ENCODE results near the gene SMIM9.
A peak's percentile ranks its signal among the peaks of the same experiment; 100 is the strongest.

The SMIM9 gene

DNA sequence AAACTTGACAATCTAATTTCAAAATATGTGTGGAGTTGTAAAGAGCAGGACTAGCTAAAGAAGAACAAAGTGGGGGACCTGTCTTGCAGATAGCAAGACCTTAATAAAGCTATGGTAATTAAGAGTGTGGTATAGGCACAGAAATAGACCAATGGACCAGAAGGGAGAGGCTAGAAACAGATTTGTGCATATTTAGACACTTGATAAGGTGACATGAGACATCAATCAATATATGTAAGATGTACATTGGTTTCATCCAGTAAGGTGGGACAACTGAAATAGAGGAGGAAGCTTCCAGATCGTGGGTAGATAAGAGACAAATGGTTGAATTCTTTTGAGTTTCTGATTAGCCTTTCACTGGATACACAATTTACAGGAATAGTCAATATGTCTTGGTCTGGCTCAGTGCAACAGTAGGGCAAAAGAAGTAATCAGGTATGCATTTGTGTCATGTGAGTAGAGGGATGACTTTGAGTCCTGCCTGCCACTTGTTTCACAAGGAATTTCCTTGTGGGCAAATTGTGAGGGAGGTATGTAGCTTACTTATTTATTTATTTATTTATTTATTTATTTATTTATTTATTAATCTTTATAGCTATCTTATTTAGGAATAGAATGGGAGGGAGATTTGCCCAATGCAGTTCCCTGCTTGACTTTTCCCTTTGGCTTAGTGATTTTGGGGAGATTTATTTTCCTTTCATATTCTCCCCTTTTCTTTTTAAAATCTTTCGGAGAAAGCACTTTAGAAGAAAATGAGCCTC lies 21.9 kb downstream of the SMIM9 start:
- H3K27me3 ChIP-seq (ENCODE audit: control insufficient read depth in 1 of 2, insufficient read depth in 2 of 2, low read length in 2 of 2): no peaks in the 10 kb centered on the region
- H3K27ac ChIP-seq (ENCODE audit: low read depth, low read length): no peak overlapping the region
- no peaks in the 10 kb centered on the region for H3K4me1 ChIP-seq (ENCODE audit: insufficient read depth, low read length)
- no peaks in the 10 kb centered on the region for H3K36me3 ChIP-seq (ENCODE audit: insufficient read depth, low read length)
- no peak overlapping the region for H3K4me3 ChIP-seq (ENCODE audit: low read depth in 1 of 2, low read length in 2 of 2)
- no peaks in the 10 kb centered on the region for H3K9me3 ChIP-seq (ENCODE audit: low read length)
- H3K9ac ChIP-seq (ENCODE audit: low read length): no peak overlapping the region

GRCh38 chrX:154809939-154810665 lies 24.4 kb downstream of the SMIM9 start:
- no peaks in the 10 kb centered on the region for H3K27me3 ChIP-seq (ENCODE audit: control insufficient read depth in 1 of 2, insufficient read depth in 2 of 2, low read length in 2 of 2)
- no peak overlapping the region for H3K4me3 ChIP-seq (ENCODE audit: low read depth in 1 of 2, low read length in 2 of 2)
- H3K36me3 ChIP-seq (ENCODE audit: insufficient read depth, low read length): no peaks in the 10 kb centered on the region
- H3K9me3 ChIP-seq (ENCODE audit: low read length): no peaks in the 10 kb centered on the region
- no peak overlapping the region for H3K9ac ChIP-seq (ENCODE audit: low read length)
- H3K27ac ChIP-seq (ENCODE audit: low read depth, low read length): no peak overlapping the region
- no peaks in the 10 kb centered on the region for H3K4me1 ChIP-seq (ENCODE audit: insufficient read depth, low read length)

- no peak overlapping the region for H3K4me3 ChIP-seq (ENCODE audit: low read depth in 1 of 2, low read length in 2 of 2)
- H3K4me1 ChIP-seq (ENCODE audit: insufficient read depth, low read length): peaks cover 9% of the 10 kb centered on the region
- H3K36me3 ChIP-seq (ENCODE audit: insufficient read depth, low read length): no peaks in the 10 kb centered on the region
Observed at GRCh38 chrX:154806837-154807501, 27.5 kb downstream of the SMIM9 start.

DNA sequence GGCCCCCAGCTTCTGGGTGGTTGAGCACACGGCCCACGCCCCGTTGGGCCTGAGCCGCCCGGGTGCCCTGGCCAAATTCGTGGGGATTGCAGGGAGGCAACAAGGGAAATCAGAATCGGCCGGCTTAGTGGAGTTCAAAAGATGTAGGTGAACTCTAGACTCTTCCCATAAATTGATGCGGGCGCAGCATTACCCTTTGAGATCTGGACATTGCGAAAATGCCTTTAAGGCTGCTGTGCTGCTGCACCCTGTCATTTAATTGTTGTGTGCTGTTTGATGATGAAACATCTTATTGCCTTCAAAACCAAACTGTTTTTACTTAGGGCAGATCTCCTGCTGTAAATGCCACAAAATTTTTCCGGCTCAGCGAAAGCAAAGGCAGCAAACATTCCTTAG lies 28.8 kb downstream of the SMIM9 start:
- Histone ChIP-seq H3K27me3 (ENCODE audit: control insufficient read depth in 1 of 2, insufficient read depth in 2 of 2, low read length in 2 of 2) (no peaks in the 10 kb centered on the region), H3K9ac (ENCODE audit: low read length) (no peak overlapping the region), H3K36me3 (ENCODE audit: insufficient read depth, low read length) (no peaks in the 10 kb centered on the region), H3K9me3 (ENCODE audit: low read length) (no peaks in the 10 kb centered on the region), H3K4me3 (ENCODE audit: low read depth in 1 of 2, low read length in 2 of 2) (peak overlapping the region; percentile 66 to 85), H3K27ac (ENCODE audit: low read depth, low read length) (no peak overlapping the region), H3K4me1 (ENCODE audit: insufficient read depth, low read length) (peaks cover 9% of the 10 kb centered on the region)

More at GRCh38 chrX:154806837-154807501, 27.5 kb downstream of the SMIM9 start:
- H3K27me3 ChIP-seq (ENCODE audit: control insufficient read depth in 1 of 2, insufficient read depth in 2 of 2, low read length in 2 of 2): no peaks in the 10 kb centered on the region
- no peak overlapping the region for H3K9ac ChIP-seq (ENCODE audit: low read length)
- H3K27ac ChIP-seq (ENCODE audit: low read depth, low read length): no peak overlapping the region
- no peaks in the 10 kb centered on the region for H3K9me3 ChIP-seq (ENCODE audit: low read length)

GRCh38 chrX:154804957-154805695 lies 29.3 kb downstream of the SMIM9 start, which contains the start of gene MPP1:
TSS of gene MPP1 (minus strand) at chrX:154805485. CDS start at chrX:154805373, 112 bp downstream.
- H3K4me1 ChIP-seq (ENCODE audit: insufficient read depth, low read length): peaks cover 14% of the 10 kb centered on the region
- H3K9me3 ChIP-seq (ENCODE audit: low read length): no peaks in the 10 kb centered on the region
- no peak within 1 kb of the TSS for H3K9ac ChIP-seq (ENCODE audit: low read length)
- no peaks in the 10 kb centered on the region for H3K36me3 ChIP-seq (ENCODE audit: insufficient read depth, low read length)
- H3K27me3 ChIP-seq (ENCODE audit: control insufficient read depth in 1 of 2, insufficient read depth in 2 of 2, low read length in 2 of 2): no peaks in the 10 kb centered on the region
- peak within 1 kb of the TSS; percentile 66 to 85 for H3K4me3 ChIP-seq (ENCODE audit: low read depth in 1 of 2, low read length in 2 of 2)
- peak within 1 kb of the TSS; percentile 58 for H3K27ac ChIP-seq (ENCODE audit: low read depth, low read length)

DNA sequence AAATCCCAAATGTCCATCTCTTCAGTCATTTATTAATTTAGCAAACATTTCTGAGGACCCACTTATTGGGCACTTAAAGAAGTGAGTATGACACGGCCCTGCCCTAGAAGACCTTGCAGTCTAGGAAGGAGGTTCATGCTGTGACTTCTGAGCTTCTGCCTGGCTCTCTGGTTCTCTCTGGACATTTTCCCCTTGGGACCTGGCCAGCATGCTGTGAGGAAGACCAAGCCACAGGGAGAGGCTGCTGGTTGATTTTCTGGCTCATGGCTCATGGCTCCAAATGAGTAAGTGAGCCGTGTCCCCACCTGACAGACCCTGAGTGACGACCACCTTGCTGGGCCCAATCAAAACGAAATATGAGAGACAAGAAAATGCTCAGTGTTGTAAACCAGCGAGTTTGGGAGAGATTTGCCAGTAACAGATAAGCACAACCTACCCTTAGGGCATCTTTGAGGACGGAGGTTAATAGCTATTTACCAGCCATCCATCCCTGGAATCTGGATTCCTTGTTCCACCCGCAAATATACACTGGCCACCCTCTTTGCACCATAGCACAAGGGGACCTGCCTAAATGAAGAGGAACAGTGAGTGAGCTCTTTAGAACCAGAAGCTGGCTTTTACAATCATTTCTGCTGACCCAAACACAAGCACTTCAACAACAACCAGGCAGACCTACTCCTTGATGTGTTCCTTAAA lies 30.1 kb downstream of the SMIM9 start:
- Histone ChIP-seq H3K9me3 (ENCODE audit: low read length) (no peaks in the 10 kb centered on the region), H3K9ac (ENCODE audit: low read length) (no peak overlapping the region), H3K4me1 (ENCODE audit: insufficient read depth, low read length) (peaks cover 21% of the 10 kb centered on the region), H3K4me3 (ENCODE audit: low read depth in 1 of 2, low read length in 2 of 2) (peak overlapping the region; percentile 66 to 85), H3K27ac (ENCODE audit: low read depth, low read length) (peak overlapping the region; percentile 58), H3K27me3 (ENCODE audit: control insufficient read depth in 1 of 2, insufficient read depth in 2 of 2, low read length in 2 of 2) (no peaks in the 10 kb centered on the region), H3K36me3 (ENCODE audit: insufficient read depth, low read length) (no peaks in the 10 kb centered on the region)

- Histone ChIP-seq H3K4me1 (ENCODE audit: insufficient read depth, low read length) (peaks cover 25% of the 10 kb centered on the region), H3K9ac (ENCODE audit: low read length) (no peak overlapping the region), H3K4me3 (ENCODE audit: low read depth in 1 of 2, low read length in 2 of 2) (no peak overlapping the region), H3K27ac (ENCODE audit: low read depth, low read length) (no peak overlapping the region), H3K9me3 (ENCODE audit: low read length) (no peaks in the 10 kb centered on the region), H3K36me3 (ENCODE audit: insufficient read depth, low read length) (no peaks in the 10 kb centered on the region), H3K27me3 (ENCODE audit: control insufficient read depth in 1 of 2, insufficient read depth in 2 of 2, low read length in 2 of 2) (no peaks in the 10 kb centered on the region)
Observed at GRCh38 chrX:154802947-154803346, 31.5 kb downstream of the SMIM9 start.

- Histone ChIP-seq H3K27me3 (ENCODE audit: control insufficient read depth in 1 of 2, insufficient read depth in 2 of 2, low read length in 2 of 2) (no peaks in the 10 kb centered on the region), H3K27ac (ENCODE audit: low read depth, low read length) (no peak overlapping the region)
Observed at GRCh38 chrX:154800478-154801210, 33.8 kb downstream of the SMIM9 start.

DNA sequence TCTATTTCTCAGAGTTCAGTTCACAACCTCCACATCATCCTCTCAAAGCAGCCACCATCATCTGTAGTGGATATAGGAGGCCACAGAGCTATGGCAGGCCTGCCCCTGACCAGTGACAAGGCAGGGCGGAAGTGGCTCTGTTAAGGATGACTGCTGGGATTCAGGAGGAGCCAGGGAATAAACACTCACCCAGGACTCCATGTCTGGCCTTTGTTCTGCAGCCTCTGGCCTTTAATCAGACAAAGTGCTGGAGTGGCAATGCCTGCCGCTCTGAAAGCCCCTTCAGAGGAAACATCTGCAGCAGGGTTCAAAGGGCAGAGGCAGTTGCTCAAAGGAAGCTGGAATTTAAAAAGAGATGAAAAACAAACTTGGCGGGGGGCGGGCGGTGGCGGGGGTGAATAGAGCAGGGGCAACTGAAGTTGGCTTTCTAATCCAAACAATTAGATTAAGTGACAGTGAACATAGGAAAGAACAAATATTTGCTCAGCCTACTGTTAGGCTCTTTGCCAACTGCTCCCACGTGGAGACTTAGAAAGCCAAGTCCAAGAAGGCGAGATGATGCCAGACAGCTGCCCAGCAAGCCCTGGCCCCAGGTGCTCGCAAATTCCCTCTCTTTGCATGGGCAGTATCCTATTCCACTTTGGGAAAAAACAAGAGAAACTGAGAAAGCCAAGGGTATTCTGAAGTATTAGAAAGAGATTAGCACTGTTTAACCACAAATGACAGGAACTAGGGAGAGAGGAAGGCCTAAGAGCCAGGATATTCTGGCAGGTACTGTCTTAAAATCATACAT lies 34.7 kb downstream of the SMIM9 start:
- no peak overlapping the region for H3K4me3 ChIP-seq (ENCODE audit: low read depth in 1 of 2, low read length in 2 of 2)
- peaks cover 25% of the 10 kb centered on the region for H3K4me1 ChIP-seq (ENCODE audit: insufficient read depth, low read length)
- no peak overlapping the region for H3K27ac ChIP-seq (ENCODE audit: low read depth, low read length)
- no peak overlapping the region for H3K9ac ChIP-seq (ENCODE audit: low read length)
- no peaks in the 10 kb centered on the region for H3K27me3 ChIP-seq (ENCODE audit: control insufficient read depth in 1 of 2, insufficient read depth in 2 of 2, low read length in 2 of 2)
- H3K9me3 ChIP-seq (ENCODE audit: low read length): no peaks in the 10 kb centered on the region
- H3K36me3 ChIP-seq (ENCODE audit: insufficient read depth, low read length): no peaks in the 10 kb centered on the region

More at GRCh38 chrX:154800478-154801210, 33.8 kb downstream of the SMIM9 start:
- Histone ChIP-seq H3K4me3 (ENCODE audit: low read depth in 1 of 2, low read length in 2 of 2) (no peak overlapping the region), H3K9me3 (ENCODE audit: low read length) (no peaks in the 10 kb centered on the region), H3K4me1 (ENCODE audit: insufficient read depth, low read length) (peaks cover 25% of the 10 kb centered on the region), H3K9ac (ENCODE audit: low read length) (no peak overlapping the region), H3K36me3 (ENCODE audit: insufficient read depth, low read length) (no peaks in the 10 kb centered on the region)

DNA sequence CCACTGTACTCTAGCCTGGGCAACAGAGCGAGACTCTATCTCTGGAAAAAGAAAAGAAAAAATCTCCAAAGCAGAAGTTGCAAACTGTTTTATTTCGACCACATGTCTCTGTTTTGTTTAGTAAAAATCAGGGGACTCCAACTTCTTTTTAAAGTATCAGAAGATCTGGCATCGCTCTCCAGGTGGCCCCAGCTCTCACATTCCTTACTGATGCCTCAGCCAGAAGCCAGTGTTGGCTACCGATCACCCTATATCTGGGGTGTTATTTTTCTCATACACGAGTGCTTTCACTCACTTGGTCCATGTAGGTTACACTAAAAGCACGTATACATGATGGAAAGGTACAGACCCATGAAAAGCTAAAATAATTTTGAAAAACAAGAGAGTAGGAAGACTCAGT lies 37.5 kb downstream of the SMIM9 start:
- Histone ChIP-seq H3K36me3 (ENCODE audit: insufficient read depth, low read length) (no peaks in the 10 kb centered on the region), H3K4me3 (ENCODE audit: low read depth in 1 of 2, low read length in 2 of 2) (no peak overlapping the region), H3K9ac (ENCODE audit: low read length) (no peak overlapping the region), H3K27ac (ENCODE audit: low read depth, low read length) (no peak overlapping the region), H3K27me3 (ENCODE audit: control insufficient read depth in 1 of 2, insufficient read depth in 2 of 2, low read length in 2 of 2) (no peaks in the 10 kb centered on the region), H3K9me3 (ENCODE audit: low read length) (no peaks in the 10 kb centered on the region), H3K4me1 (ENCODE audit: insufficient read depth, low read length) (peaks cover 17% of the 10 kb centered on the region)
